GM19467 (cell line): ENCODE measurements around the gene VPS18.

Experiments
- ATAC-seq: cut with Tn5 transposase; IDR thresholded peaks from one replicate; pipeline ENCODE4 v1.9.1; 2021; ENCODE audit warnings: mild to moderate bottlenecking, moderate library complexity; ENCODE audit not compliant: unreplicated experiment

Gene VPS18

GRCh38 chr15:40932649-40933516 lies 38.6 kb downstream of the VPS18 start:
- ATAC-seq, result no peak

GRCh38 chr15:40933517-40933902 lies 39.3 kb downstream of the VPS18 start:
- ATAC-seq, result no peak

- no peak for ATAC-seq
Observed at GRCh38 chr15:40934457-40934856, 40.2 kb downstream of the VPS18 start.

- no peak for ATAC-seq
Observed at GRCh38 chr15:40936234-40936708, 42.0 kb downstream of the VPS18 start.

- ATAC-seq, result no peak
Observed at GRCh38 chr15:40936709-40937666, 42.7 kb downstream of the VPS18 start.

GRCh38 chr15:40937762-40938535 lies 43.7 kb downstream of the VPS18 start:
- ATAC-seq, result no peak

- ATAC-seq, result no peak
Observed at GRCh38 chr15:40938536-40938870, 44.3 kb downstream of the VPS18 start.

- no peak for ATAC-seq
Observed at GRCh38 chr15:40940296-40940801, 46.1 kb downstream of the VPS18 start.

- ATAC-seq, result no peak
Observed at GRCh38 chr15:40941068-40941527, 46.8 kb downstream of the VPS18 start.

GRCh38 chr15:40941528-40942336 lies 47.5 kb downstream of the VPS18 start:
- ATAC-seq, result peak; percentile 61

- ATAC-seq, result no peak
Observed at GRCh38 chr15:40942337-40942854, 48.1 kb downstream of the VPS18 start.

GRCh38 chr15:40942878-40943277 lies 48.6 kb downstream of the VPS18 start:
- no peak for ATAC-seq

GRCh38 chr15:40943764-40944365 lies 49.6 kb downstream of the VPS18 start:
- no peak for ATAC-seq

- no peak for ATAC-seq
Observed at GRCh38 chr15:40944510-40945296, 50.5 kb downstream of the VPS18 start.

- ATAC-seq, result no peak
Observed at GRCh38 chr15:40948706-40949473, 54.6 kb downstream of the VPS18 start.

- no peak for ATAC-seq
Observed at GRCh38 chr15:40949756-40950207, 55.5 kb downstream of the VPS18 start.

GRCh38 chr15:40951764-40952163 lies 57.5 kb downstream of the VPS18 start:
- ATAC-seq, result no peak
